TTC549 (cell line): ENCODE data around the gene PCP4.
"Not testable (repeated sequence)": the region's sequence is repeated elsewhere in the genome, so short reads cannot be mapped to it uniquely, and the experiment has no call there.

Experiments used
- FAIRE-seq: peaks from 2 replicates; lab custom pipeline; 2012; peaks lifted over from hg19 to GRCh38; lab: Jason Lieb, UNC

The PCP4 gene

DNA sequence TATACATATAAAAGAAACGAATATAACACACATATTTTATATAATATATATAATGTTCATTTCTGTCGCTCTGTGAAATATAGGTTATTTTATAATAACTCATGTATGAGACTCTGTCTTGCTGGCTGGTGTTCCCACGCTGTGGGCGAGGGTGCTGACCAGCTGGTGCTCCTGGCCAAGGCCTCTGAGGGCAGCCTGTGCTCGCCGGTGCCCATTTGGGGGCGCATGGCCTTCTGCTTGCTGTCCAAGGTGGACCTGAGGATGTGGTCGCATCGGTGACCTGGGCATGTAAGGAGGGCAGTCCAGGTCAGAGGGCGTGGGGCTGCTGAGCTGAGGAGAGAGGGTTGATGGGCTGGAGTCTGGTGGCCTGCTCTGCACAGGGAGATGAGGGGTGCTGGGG lies 1.1 kb upstream of the PCP4 start:
- no peak for FAIRE-seq

DNA sequence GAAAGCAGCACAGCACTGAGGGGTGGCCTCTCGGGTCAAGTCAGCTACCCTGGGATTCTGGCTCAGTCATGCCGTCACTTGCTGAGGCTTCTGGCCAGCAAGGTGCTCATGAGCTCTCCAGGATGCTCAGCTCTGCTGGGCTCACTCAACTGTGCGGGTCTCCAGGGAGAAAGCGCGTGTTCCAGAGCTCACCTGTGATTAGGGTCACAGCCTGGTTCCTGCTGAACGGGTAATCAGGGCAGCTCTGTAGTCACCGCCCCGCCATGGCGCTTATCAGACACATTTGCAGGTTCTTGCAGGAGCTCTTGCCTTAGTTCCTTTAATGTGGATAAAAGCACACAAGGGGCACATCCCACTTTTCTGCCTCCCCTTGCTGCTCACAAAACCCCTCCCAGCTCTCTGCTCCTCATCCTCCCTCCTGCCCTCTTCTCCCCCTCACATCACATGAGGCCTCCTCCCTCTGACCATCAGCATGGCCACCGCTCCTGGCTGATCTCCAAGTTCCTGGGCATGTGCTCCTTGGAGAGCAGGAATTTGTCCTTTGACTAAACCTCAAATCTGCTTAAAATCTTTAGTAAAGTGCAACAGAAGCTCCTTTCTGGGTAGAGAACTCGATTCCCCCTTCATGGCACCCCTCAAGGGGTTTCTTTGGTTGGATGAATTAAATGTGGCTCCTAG lies 2.0 kb downstream of the PCP4 start:
- no peak for FAIRE-seq

DNA sequence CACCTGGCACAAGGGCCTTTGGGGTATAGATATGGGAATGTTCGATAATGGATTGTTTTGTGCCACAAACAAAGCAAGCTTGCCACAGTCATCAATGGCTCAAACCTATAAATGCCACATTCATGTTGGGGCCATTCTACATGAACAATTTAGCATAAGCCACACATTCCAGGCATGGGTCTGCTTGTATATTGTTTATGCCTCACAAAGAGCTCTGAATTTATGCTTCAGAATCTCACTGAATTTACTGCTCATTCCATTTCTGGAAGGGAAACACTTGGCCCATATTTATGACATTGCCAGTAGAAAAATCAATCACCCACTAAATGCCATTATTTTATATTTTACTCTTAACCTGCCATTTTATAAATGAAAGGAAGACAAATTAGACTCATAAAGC lies 6.4 kb downstream of the PCP4 start:
- FAIRE-seq, result no peak

DNA sequence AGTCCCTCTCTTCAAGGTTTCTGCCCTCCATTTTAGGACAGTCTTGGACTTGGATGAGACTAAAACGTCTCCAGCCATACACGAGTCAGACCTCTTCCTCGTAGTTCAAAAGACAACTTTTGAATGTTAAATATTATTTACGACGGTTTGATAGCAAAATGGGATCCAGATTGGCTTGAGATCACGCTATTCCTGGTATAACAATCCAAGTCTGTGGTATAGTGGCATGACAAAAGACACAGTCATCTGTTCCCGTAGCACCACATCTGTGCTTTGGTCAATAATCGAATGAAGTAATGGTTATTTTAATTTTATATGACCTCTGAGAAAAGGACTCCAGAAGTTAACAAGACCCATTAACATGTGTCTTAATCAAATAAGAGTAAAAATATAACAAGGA lies 7.0 kb downstream of the PCP4 start:
- no peak for FAIRE-seq

DNA sequence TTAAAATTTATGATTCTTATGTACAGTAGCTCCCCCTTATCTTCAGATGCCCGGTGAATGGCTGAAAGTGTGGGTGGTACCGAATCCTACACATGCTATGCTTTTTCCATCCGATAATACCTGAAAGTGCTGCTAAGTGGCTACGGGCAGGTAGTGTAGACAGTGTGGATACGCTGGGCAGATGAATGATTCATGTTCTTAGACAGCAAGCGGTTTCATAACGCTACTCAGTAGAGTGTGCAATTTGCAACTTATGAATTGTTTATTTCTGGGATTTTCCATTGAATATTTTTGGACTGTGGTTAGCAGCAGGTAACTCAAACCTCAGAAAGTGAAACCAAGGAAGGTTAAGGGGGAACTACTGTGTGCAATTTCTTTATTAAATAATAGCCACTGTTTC lies 7.5 kb downstream of the PCP4 start:
- no peak for FAIRE-seq

DNA sequence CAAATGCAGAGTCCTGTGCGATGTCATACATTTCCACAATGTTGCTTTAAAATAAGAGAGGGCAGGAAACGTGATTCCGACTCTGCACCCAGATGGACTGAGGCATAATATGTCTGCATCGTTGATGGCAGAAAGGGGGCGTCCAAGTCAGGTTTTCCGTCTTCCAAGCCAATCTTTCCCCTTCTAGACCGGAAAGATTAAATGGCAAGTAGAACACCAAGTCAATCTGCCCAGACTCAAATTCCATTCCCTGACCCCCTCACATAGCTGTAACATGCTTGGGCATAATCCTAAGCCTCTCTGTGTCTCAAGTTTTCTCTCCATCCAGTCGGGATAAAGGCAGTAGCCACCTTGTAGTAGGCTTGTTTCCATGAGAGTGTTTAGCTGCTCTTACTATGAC lies 14.4 kb downstream of the PCP4 start:
- no peak for FAIRE-seq

DNA sequence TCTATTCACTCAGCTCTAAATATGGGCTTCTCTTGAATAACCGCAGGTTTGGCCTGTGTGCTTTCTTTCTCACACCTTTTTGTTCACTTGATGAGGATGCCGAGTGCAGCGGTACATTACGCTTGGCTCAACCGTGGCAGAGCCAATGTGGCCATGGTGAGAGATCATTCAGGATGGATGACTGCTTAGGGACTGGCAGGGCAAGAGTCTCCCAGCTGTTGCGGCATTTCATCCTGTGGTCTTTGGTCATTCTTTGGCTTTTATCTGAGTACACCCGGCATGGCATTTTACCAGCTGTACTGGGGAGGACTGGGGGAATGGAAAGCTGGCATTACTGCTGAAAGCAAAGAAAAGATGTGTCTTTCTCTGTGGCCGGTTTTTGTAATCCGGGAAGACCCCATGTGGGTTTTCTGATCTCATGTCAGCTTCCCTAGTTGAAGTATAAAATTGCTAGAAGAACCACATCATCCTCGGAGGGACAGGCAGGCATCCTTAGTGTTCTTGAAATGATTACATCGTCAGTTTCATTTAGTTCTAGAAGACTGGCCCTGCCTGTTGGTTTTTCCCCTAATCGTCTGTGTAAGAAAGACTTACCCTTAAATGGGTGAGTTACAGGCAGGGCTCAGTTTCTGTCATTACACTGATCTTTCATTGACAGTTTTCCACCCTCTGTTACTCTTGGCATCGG lies 15.1 kb downstream of the PCP4 start:
- no peak for FAIRE-seq

DNA sequence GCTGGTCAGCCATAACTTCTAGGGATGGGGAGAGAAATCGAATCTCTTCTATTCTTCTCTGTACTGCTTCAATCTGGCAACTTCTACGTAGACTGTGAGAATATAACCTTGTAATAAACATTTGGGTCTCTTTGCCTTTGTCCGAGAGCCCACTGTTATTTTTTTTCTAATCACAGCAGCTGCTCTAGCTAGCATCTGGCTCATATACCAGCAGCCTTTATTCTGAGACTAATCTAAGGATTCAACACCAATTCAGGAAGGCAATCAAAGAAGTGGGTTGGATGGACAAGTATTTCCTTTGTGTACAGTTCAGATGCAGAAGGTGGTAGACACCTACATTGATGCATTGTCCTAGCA lies 15.6 kb downstream of the PCP4 start:
- FAIRE-seq, result no peak

DNA sequence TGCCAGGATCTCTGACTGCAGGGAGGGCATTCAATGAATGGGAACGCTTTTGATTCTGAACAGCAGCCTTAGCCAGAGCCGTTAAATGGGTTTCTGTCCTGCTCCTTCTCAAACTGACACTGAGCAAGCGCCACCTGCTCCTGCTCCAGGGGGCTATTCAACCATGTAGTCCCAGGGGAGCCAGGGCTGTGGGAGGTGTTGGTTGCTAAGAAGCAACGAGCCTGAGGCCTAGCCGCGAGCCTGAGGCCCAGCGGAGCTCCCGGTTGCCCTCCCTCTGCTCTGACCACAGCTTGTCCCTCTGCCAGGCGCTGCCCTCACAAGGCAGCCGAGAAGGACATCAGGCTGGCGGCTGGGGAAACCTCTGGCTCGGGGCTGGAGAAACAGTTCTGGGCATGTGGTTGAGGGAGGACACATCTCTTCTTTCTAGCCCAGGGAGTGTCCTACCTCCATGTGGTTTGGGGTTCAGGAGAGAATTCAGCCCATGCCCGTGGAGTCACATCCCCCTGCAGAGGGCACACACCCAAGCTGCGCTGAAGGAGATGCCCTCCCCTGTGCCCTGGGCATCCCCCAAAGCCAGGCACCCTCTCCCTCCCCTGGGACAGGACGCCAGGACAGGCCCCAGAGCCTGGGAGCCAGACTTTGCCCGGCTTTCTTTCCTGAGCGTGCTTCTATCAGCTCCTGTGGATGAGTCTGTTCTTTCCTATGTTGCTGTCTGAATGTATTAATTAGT lies 18.0 kb downstream of the PCP4 start:
- no peak for FAIRE-seq

DNA sequence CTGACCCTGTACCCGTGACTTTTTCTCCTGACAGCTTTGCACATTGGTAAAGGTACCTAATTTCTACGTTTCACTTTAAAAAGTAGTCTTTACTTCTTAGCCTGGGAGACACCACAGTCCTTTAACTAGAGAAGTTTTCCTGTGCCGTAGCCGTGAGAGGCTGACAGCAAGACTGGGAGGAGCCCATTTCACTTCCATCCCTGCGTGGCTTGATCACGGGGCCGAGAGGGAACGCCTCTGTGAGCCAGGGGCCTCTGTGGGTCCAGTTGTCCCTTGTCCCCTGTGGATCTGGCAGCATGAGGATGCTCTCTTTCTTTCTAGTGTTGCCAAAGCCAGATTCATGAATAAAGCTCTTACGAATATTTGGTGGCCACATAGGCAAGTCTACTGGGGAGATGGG lies 21.6 kb downstream of the PCP4 start:
- FAIRE-seq, result no peak

DNA sequence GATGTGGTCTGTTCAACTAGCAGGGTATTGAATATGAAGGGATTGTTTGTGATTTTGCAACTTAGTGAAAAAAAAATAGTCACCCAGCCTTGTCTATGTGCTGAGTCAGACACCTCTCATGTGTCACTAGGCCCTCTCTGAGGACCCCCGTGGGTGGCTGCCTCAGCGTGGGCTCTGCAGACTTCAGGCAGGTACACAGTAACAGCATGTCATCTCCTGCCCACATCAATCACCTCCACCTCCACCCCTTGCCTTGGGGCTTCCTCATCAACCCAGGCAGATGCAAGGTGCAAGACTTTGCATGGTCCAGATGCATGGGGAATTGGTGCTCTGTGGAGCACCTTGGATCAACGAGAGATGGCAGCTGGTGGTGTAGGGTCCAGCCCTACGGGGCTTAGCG lies 23.9 kb downstream of the PCP4 start:
- FAIRE-seq, result no peak

DNA sequence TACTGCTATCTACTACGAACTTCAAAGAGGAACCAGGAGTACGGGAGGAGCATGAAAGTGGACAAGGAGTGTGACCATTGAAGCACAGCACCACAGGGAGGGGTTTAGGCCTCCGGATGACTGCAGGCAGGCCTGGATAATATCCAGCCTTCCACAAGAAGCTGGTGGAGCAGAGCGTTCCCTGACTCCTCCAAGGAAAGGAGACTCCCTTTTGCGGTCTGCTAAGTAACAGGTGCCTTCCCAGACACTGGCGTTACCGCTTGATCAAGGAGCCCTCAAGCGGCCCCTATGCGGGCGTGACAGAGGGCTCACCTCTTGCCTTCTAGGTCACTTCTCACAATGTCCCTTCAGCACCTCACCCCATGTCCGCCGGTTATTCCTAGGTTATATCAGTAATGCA lies 24.6 kb downstream of the PCP4 start:
- FAIRE-seq, result not testable (repeated sequence)

DNA sequence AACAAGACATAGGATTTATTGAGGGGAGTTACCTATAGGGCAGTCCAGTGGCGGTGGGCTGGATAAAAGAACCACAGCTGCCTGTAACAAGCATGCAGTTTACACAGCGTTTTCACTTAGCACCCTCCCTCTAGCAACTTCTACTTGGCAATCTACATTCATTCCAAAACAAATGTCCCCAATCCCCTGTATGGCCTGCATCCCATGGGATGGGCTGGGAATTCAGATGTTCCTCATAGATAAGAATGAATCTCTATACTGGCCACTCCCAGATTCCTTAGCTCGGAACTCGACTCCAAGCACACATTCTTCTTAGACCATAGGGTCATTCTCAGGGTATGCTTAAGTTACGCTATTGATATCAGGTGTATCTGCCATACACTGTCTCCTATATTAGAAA lies 33.3 kb downstream of the PCP4 start:
- FAIRE-seq, result no peak

DNA sequence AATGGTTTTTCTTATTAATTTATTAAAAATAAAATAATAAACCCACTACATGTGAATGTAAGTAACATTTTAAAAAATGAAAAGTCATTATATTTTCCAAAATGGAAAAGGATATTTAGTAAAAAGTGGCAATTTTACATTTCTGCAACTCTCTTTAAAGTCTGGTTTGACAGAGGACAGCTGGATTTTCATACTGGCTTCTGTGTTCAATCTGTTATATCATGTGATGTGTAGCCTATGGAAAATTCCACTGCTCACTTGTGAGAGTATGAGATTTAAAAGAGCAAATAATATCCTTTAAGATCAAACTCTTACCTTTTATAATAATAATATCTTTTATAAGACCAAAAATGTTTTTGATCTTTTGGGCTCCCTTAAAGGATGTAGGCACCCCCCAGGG lies 33.7 kb downstream of the PCP4 start:
- FAIRE-seq, result no peak

DNA sequence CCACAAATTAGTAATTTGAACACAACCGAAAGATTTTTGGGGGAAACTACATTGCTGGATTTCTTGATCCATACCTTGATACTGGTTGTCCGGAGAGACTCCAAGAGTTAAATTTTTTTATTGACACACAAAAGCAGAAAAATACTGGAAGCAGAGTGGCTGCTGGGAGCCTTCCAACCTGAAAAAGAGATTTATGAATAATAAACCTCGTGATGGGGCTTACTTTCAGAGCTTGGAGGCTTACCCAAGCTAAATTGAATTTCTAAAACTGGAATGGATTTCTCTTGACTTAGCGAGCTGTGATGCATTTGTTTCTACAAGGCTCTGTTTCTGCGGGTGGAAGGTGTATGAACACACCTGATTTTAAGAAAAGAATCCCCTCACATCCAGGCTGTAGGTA lies 35.7 kb downstream of the PCP4 start:
- FAIRE-seq, result no peak

DNA sequence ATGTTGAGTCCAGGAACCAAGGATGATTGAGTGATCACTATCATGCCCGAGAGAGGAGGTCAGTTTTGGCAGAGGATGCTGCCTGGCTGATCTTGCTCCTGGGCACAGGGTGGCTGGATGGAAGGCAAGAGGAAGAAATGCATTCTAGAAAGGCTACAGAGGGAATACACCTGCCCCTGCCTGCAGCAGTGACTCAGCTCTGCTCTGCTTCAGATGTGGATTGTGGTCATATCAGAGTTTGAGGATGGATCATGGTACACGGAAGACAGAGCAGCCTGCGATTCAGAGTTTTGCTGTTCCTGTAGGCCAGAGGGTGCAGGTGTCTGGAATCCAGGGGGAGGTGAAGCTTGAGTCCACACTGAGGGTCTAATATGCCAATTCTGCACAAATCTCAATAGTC lies 37.2 kb downstream of the PCP4 start:
- FAIRE-seq, result no peak

DNA sequence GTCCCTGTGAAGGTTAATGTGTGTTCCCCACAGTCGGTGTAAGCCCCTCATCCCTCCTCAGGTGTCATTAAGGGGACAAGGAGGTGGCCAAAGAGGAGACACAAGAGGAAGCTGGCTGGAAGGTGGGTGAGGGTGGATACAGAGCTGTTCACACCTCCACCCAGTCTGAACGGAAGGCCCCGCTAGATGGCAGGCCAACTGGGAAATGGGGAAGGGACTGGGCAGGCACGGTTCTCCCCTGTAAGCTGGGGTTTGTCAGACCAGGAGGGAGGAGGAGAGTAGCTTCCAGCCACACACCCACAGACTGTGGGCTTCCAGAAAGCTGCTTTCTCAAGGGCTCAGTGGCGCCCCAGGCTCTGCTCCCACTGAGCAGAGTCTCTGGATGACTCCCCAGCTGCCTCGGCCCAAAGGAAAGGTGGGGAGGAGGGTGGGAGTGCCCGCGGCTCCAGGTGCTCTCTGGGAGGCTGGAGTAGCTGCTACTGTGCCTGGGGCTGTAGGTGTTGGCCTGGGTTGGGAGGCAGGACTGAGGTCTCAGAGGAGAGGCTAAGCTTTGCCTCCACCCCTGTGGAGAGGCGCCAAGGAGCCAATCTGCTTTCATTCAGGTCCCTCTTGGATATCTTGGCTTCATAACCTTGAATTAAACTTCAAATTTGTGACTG lies 41.2 kb downstream of the PCP4 start:
- FAIRE-seq, result no peak

DNA sequence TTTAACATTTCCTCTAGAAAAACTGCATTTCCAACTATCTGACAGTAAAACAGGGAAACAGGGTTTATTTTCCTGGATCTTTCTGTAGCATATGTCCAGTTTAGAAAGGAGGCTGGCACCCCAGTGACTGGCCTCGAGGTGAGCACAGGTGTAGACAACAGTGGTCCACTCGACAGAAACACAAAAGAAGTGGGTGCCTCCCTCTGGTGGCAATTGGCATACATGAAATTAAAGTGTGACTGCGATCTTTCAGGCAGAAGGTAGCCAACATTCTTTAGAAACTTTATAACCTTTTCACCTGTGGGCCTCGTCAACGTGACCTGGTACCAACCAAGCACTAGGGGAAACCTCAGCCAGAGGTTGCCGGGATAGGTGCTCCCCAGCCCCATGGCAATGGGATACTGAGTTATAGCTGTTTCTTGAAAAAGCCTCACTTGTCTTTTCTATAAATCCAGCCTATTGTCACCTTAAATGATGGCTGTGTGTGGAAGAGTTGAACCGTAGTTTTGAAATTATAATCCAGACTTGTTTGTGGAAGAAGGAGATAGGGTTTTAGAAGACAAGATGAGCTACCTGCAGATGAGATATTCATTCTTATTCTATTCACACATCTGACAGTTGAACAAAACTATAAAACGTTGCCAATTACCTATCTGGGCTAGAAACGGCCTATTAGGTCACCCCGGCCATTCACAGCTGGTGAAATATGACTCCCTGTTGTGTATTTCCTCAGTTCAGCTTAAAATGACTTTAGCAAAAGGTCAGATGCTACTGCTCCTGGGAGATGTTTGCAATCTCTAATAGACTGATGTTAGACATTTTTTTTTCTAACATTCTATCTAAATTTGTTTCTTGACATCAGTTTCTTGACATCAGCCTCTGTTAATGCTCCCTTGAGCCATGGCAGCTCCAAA lies 44.3 kb downstream of the PCP4 start:
- no peak for FAIRE-seq

DNA sequence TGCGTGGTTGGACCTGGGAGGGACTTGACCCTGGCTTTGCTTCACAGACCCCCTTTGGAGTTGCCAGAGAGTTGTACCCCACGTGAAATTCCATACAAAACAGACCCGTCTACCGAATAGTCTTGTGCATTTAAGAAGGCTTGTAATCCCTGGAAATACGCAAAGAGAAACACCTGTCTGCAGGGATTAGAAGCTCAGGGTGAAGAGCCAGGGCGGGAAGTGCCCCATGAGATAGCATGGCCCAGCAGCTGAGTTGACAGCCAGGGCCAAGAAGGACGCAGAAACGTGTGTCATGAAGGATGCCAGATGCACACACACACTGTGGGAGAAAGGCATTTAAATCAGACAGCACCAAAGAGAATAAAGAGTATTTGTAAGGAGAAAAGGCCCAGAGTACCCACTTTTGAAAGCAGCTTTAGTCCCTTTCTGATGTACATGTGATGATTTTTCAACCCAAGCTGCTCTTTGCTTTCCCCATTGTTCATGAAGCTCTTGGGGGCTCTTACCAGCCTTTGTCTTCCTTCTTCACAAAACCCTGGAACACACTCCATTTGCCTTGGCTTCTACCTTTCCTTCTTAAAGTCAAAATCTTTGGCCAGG lies 46.6 kb downstream of the PCP4 start:
- no peak for FAIRE-seq

DNA sequence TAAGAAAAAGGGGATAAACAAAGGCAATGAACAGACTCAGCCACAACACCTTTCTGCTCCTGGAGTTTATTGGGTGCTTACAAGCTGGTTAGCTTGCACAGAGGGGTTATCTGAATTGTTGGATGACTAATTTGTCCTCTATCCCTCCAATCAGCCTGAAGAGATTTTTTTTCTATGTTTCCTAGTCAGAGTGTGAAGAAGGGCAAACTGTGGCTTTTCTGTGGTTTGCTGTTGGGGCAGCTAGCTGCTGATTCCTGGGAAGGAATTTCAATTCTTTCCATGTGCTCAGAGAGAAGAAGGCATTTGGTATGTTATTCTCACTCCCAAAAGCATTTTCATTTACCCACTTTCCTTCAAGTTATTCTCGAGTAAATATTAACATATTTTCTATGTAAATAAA lies 48.6 kb downstream of the PCP4 start:
- no peak for FAIRE-seq

DNA sequence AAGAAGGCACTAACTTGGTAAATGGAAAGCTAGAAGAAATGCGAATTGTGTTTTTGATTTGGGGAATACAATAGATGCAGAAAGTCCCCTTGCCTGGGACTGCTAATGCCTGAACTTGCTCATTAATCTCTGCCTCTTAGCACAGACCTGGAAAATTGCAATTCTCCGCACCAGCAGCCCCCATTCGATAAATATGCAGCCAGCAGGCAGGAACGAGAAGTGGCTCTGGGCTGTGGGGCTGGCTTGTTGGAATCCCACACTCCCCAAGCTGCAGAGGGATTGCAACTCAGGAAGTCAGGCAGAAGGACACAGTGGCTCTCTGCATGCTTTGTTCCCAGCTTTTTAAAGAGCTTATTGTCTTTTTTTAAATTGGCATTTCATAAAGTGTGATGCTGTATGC lies 51.3 kb downstream of the PCP4 start:
- no peak for FAIRE-seq

DNA sequence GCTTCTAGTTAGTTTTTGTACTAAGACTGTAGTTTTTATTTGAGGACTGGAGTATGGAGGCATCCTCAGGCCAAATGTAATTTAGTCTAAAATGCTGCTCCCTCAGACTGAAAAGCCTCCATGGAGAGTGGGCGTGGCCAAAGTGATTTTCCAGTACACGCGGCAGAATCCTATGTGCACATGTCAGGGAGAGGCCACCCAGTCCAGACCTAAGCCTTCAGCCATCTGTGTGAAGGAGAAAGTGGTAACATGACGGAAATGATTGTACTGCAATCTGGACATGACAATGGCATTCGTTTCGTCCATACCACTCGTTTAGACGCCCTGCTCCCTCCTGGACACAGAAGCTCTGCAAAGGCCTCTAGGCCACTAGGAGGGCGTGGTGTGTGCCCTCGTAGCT lies 56.2 kb downstream of the PCP4 start:
- no peak for FAIRE-seq
